Ishikawa (cell line): ENCODE results near the gene MICAL3.

ENCODE experiments used
- CEBPB ChIP-seq: IDR thresholded peaks from 2 replicates; pipeline ENCODE4 v1.6.1; 2012
- CREB1 ChIP-seq: IDR thresholded peaks from 2 replicates; pipeline ENCODE4 v1.6.1; 2012; ENCODE audit warnings: low read depth
- EGR1 ChIP-seq: IDR thresholded peaks from 2 replicates; pipeline ENCODE4 v1.6.1; 2012
- EP300 ChIP-seq: IDR thresholded peaks from 2 replicates; pipeline ENCODE4 v1.6.1; 2012; ENCODE audit warnings: borderline replicate concordance
- FOXM1 ChIP-seq: IDR thresholded peaks from 2 replicates; pipeline ENCODE4 v1.6.1; 2012; ENCODE audit warnings: low read depth, borderline replicate concordance
- MAX ChIP-seq: IDR thresholded peaks from 2 replicates; pipeline ENCODE4 v1.6.1; 2012
- NFIC ChIP-seq: IDR thresholded peaks from 2 replicates; pipeline ENCODE4 v1.6.1; 2012
- RAD21 ChIP-seq: IDR thresholded peaks from 2 replicates; pipeline ENCODE4 v1.6.1; 2012; ENCODE audit warnings: low read depth
- REST ChIP-seq: IDR thresholded peaks from 2 replicates; pipeline ENCODE4 v1.6.1; 2012; ENCODE audit warnings: low read depth, mild to moderate bottlenecking
- TAF1 ChIP-seq: IDR thresholded peaks from 2 replicates; pipeline ENCODE4 v1.6.1; 2012; ENCODE audit warnings: low read depth, mild to moderate bottlenecking
- TCF12 ChIP-seq: IDR thresholded peaks from 2 replicates; pipeline ENCODE4 v1.6.1; 2012; ENCODE audit warnings: low read depth
- TEAD4 ChIP-seq: IDR thresholded peaks from 2 replicates; pipeline ENCODE4 v1.6.1; 2012
- USF1 ChIP-seq: IDR thresholded peaks from 2 replicates; pipeline ENCODE4 v1.6.1; 2012
- YY1 ChIP-seq: IDR thresholded peaks from 2 replicates; pipeline ENCODE4 v1.6.1; 2012; ENCODE audit warnings: low read depth
- ZBTB7A ChIP-seq: IDR thresholded peaks from 2 replicates; pipeline ENCODE4 v1.6.1; 2012; ENCODE audit warnings: low read depth

The MICAL3 gene

GRCh38 chr22:17744430-17744829 is 279.9 kb downstream of the MICAL3 start:
- TF ChIP-seq USF1 (no peak), MAX (no peak), TEAD4 (no peak), ZBTB7A (no peak)

DNA sequence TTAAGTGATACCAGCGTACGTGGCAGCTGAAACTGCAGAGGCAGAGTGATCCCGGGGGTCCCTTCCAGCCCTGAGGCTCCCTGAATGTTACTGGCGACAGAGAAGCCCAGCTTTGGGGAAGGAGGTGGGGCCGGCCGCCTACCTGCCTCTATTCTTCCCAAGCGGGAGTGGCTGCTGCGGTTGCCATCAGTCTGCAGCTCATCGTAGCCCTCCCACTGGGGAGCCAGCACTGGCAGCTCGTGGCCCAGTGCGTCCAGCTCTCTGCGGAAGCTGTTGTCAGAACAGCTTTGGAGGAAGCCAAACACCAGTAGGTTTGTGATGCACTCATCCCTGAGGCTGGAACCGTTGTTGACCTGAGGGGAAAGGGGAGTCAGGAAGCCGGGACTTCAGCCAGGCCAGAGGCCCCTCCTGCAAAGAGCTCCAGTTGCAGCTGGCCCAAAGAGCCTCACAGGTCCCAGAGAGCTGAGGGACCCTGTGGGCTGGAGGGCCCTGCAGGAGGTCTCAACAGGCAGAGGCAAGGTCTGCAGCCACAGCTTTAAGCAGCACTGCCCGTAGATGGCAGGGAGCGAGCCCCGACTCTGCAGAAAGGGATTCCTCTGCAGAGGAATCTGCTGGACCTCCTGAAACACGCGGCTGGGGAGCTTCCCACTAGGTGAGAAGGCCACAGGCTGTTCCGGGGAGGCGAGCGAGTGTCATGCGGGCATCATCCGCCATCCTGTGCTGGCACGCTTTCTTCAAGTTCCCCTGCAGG is 280.5 kb downstream of the MICAL3 start:
- TF ChIP-seq FOXM1 = no peak
- no peak for TF ChIP-seq EP300
- TF ChIP-seq MAX = no peak
- no peak for TF ChIP-seq REST
- no peak for TF ChIP-seq YY1
- no peak for TF ChIP-seq USF1
- TF ChIP-seq ZBTB7A = no peak
- no peak for TF ChIP-seq TEAD4
- TF ChIP-seq CREB1 = no peak
- no peak for TF ChIP-seq TAF1
- TF ChIP-seq TCF12 = no peak
- no peak for TF ChIP-seq NFIC
- no peak for TF ChIP-seq RAD21

DNA sequence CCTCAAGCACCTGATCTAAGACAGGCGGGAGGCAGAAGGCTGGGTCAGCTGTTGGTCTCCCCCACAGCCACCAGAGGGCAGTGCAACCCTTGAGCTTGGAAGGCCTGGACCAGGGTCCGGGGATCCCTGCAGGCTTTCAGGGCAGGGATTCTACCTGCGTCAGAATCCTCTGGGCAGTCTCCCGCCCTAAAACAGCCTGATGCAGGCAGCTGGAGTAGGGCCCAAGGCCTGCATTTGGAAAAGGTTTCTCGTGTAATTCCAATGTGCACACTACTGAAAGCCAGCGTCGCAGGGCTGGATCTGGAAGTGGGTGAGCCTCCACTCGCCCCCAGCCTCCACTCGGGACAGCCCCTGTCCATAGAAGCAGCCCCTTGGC is 281.8 kb downstream of the MICAL3 start:
- TF ChIP-seq RAD21 (peak; percentile 92), ZBTB7A (no peak)

DNA sequence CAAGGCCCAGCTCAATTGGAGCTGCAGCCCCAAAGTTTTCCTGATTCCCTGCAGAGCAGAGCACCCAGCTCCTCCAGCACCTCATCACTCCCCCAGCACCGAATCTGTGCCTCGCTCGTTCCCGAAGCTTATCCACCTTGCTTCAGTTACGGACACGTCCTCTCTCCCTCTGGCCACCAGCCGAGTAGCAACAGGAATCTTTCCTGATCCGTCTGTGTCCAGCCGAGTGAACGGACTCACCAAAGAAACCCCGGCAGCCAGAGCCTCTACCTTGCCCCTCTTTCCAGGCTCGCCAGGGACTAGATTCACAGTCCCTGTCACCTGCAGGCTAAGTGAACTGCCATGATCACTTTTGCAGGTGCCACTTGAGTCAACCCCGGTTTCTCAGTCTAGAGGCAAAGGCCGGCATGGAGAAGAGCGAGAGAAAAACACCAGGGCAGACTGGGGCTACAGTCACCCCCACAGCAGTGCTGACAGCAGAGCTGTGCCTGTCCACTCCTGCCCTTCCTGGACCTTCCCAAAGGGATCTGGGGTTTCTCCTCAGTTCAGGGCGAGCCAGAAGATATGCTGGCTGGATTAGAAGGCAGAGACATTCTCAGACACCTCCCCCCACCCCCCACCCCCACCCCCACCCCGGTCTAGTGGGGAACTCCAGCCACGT is 282.4 kb downstream of the MICAL3 start:
- no peak for TF ChIP-seq EP300
- TF ChIP-seq RAD21 = no peak
- no peak for TF ChIP-seq REST
- TF ChIP-seq CEBPB = no peak
- TF ChIP-seq TAF1 = no peak
- TF ChIP-seq ZBTB7A = no peak
- no peak for TF ChIP-seq CREB1
- TF ChIP-seq YY1 = no peak
- no peak for TF ChIP-seq USF1
- TF ChIP-seq MAX = no peak
- no peak for TF ChIP-seq TCF12

- TF ChIP-seq CREB1 (no peak), USF1 (no peak), NFIC (no peak), MAX (no peak), EGR1 (no peak), FOXM1 (no peak), EP300 (no peak), TEAD4 (no peak), TAF1 (no peak), YY1 (no peak)
Observed at GRCh38 chr22:17739196-17739975, 285.0 kb downstream of the MICAL3 start.
